GM21390 (cell line): ENCODE results near the gene SRC.

ENCODE experiments used
- ATAC-seq: cut with Tn5 transposase; IDR thresholded peaks from one replicate; pipeline ENCODE4 v1.9.1; 2021; ENCODE audit not compliant: unreplicated experiment

The SRC gene

DNA sequence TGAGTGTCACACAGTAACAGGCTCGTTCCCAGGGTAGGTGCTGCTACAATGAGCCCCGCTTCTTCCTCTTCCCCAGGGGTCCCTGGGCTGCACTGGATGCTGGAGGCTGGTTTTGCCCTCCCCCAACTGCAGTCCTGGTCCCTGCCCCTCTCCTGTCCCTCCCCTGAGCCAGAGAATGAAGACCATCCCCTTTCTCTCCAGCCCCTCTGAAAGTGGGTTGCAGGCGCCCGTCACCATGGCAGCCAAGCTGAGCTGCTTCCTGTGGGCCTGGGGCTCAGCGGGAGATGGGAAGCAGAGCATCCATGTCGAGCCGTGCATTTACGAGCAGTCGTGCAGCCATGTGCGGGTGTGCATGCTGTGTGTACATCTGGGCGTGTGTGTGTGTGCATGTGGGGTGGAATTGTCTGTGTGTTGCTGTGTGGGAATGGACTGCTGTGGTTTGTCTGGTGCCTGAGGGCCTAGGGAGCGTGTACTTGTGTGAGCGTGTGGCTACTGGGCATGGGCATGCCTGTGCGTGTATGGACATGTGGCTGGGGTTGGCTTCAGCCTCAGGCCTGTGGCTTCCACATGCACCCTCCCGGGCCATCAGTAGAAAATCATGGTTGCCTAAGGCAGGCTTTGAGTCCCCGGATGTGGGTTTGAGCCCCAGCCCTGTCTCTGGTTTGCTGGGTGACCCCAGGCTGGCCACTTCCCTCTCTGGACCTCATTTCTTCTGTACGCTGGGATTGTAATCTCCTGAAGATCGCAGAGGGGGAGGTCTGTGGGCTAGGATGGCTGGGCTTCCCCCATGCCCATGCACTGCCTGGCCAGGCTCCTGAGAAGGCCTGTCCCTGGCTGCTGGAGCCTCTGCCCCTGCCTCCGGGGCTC lies 48.8 kb downstream of the SRC start:
- no peak for ATAC-seq

DNA sequence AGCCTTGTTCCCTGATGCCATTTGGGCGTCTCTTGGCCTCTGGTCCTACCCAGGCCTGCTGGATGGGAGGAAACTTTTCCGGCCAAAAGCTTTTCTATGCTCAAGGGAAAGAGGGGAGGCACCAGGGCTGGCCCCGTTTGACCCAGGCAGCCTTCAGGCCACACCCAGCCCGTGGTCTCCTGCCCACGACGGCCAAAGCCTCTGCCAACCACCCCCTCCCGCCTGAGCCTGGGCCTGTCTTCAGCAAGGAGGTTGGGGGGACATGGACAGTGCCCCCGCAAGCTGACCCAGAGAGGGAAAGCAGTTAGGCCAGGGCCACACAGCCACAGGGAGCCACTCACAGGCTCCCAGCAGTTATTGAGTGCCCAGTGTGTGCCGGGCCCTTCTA lies 49.5 kb downstream of the SRC start:
- no peak for ATAC-seq

DNA sequence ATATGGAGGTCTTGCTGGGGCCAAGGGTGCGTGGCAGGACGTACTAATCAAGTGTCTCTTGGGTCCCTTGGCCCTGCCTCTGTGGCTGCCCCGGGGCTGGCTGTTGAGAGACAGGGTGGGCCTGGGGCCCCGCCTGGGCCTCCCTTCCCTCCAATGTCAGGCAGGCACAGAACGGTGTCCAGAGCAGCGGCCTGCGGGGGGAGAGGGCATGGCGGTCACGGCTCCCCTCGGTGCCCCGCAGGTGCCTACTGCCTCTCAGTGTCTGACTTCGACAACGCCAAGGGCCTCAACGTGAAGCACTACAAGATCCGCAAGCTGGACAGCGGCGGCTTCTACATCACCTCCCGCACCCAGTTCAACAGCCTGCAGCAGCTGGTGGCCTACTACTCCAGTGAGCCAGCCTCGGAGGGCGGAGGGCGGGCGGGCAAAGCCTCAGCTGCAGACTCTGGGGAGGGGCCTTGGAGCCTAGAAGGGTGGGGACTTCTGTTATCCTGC lies 50.0 kb downstream of the SRC start:
- no peak for ATAC-seq

DNA sequence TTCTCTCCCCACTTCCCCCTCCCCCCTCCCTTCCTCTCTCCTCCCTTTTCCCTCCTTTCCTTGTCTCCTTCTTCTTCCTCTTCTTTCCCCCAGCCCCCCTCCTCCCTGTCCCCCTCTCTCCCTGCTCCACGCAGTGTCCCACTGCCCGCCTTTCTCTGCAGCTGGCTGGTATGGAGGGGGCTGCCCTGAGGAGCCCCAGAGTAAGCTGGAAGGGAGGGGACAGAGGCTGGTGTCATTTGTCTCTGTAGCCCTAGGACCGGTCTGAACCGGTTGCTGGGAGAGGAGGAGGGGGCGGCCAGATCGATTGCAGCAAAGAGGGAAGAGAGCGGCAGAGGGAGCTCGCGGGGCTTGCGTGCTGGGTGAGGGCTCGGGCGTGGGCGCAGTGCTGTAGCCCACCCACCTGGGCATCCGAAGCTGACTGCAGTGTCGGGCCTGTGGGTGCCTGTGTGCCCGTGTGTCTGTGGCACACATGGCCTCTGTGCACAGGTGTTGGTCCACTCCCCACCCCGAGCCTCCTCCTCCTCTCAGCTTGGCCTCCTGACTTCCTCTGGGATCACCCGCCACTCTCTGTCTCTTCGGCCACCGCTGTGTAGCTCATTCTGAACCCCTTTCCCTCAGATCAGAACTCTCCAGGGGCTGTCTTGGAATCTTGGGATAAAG lies 50.6 kb downstream of the SRC start:
- ATAC-seq = no peak

DNA sequence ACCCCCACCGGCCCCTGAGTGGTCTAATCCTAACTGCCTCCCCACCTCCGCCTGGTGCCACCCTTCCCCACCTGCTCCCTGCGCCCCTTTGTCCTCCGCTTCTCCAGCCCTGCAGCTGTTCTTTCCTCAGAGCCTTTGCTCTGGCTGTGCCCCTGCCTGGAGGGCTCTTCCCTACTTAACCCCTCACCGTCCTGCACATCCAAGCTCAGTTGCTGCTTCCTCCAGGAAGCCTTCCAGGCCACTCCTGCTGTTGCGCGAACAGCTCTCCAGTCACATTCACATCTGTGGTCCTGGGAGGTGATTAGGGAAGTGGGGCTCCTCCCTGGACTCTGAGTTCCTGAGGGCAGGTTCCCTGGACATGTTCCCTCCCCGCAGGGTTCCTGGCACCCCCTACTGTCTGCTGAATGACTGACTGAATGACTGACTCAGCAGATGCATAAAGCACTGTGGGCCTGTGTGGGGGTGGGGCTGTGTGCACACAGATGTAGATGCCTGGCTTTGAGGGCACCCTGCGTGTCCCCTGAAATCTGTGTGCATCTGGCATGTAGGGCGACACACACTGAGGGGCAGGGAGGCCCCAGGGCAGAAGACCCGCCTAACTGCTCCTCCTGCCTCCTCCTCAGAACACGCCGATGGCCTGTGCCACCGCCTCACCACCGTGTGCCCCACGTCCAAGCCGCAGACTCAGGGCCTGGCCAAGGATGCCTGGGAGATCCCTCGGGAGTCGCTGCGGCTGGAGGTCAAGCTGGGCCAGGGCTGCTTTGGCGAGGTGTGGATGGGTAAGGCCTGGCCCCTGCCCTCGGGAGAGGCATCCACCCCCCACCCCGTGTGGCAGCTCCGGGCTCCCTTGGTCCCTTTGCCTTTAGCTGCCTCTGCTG lies 51.4 kb downstream of the SRC start:
- ATAC-seq = no peak

DNA sequence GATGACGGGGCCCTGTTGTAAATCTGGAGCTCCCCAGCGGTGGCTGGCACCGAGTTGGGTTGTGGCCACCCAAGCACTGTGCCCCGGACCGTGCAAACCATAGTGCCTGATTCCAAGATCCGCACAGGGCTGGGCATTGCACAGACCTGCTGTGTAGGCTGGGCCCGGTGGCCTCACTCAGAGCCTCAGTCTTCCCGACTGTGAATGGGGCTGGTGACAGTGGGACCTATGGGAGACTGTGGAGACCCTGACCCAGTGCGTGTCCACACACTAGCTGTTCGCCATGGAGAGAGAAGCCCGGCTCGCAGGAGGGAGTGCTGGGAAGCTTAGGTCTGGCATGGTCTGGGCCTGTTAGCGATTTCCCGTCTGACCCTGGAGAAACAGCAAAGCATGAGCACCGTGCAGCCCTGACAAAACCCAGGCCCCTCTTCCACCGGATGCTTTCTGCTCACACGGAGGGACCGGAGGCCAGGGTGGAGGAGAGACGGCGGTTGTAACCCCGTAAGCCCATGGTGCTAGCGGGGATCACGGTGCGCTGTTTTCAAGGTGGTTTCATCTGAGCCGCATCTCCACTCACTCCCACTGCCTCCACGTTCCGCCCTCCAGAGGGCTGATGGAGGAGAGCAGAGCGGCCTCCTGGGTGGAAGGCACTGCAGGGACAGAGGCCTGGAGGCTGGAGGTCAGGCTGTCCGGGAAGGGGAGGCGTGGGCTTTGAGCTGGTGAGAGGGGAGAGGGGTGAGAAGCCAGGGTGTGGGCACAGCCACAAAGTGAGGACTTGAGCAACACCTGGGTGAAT lies 52.2 kb downstream of the SRC start:
- ATAC-seq = no peak

DNA sequence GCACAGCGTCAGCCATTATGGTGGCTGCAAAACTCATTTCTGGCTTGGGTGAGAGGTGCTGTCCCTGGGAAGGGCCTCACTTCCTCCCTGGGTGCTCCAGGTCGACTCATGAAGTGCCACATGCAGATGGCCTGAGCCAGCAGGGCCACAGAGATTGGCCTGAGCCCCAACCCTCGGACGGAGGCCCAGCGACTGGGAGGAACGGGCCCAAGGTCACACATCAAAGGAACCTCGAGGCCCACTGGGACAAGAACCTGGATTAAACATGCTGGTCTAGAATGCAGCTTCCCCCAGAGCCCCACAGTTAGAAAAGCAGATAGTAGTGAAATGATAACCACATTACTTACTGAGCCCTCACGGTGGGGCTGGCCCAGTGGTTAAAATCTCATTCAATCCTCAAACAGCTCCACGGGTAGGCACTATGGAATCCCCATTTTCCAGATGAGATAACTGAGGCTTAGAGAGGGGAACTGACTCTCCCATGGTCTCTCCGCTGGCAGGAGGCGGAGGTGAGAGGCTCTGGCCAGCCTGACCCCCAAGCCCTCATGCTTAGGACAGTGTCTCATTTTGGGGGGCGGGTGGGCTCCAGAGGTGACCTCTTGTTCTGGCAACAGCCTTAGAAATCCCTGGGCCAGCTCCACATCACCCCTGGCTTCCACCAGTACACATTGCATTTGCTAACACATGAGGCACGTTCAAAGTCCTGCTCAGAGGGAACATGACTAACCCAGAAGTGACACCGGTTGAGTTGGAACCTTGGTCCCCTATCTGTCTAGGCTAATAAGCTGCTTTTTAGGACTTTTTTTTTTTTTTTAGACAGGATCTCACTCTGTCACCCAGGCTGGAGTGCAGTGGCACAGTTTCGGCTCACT lies 53.0 kb downstream of the SRC start:
- no peak for ATAC-seq

DNA sequence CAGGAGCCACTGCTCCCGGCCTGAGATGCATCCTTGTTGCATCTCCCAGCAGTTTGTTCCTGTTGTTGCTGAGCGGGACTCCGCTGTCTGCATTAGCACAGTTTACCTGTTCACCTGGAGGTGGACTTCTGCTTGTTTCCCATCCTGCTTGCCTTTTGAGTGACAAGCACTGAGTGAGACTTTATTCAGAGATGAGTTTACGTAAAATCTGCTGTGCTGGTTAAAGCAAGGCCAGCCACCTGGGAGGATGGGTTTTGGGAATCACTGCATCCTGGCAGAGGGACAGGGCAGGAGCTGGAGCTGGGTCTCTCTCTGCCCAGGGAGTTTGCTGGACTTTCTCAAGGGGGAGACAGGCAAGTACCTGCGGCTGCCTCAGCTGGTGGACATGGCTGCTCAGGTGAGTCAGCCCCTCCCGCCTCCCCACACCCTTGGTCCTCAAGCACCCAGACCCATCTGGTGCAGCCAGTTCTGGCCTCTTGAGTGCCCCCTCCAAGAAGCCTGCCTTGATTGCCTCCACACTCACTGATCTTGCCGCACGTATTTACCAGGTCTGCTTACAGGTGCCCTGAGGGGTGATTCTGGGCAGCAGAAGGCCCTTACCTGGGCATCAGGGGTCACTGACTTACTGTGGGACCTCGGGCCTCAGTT lies 55.5 kb downstream of the SRC start:
- ATAC-seq = no peak

DNA sequence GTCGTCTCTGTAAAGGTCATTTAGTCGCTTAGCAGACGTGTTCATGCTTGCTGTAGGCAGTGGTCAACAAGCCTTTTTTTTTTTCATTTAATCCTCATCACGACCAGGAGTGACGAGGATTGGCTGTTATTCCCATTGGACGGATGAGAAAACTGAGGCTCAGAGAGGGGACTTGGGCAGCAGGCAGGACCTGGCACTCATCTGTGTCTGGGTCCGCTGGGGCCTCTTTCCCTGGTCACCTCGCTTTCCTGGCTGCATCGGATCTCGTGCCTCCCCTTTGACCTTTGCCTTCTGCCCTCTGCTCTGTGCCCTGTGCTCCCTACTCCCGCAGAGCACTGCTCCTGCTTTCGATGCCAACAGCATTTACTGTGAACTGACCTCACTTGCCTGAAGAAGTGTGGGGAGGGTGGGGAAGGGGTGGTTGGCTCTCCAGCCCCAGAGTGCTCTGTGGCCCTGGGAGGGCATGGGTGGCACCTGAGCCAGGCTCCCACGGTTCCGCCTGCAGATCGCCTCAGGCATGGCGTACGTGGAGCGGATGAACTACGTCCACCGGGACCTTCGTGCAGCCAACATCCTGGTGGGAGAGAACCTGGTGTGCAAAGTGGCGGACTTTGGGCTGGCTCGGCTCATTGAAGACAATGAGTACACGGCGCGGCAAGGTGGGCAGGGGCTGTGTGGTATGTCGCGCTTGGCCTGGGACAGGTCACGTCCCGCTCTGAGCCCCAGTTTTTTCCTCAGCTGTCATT lies 56.2 kb downstream of the SRC start:
- ATAC-seq = no peak

DNA sequence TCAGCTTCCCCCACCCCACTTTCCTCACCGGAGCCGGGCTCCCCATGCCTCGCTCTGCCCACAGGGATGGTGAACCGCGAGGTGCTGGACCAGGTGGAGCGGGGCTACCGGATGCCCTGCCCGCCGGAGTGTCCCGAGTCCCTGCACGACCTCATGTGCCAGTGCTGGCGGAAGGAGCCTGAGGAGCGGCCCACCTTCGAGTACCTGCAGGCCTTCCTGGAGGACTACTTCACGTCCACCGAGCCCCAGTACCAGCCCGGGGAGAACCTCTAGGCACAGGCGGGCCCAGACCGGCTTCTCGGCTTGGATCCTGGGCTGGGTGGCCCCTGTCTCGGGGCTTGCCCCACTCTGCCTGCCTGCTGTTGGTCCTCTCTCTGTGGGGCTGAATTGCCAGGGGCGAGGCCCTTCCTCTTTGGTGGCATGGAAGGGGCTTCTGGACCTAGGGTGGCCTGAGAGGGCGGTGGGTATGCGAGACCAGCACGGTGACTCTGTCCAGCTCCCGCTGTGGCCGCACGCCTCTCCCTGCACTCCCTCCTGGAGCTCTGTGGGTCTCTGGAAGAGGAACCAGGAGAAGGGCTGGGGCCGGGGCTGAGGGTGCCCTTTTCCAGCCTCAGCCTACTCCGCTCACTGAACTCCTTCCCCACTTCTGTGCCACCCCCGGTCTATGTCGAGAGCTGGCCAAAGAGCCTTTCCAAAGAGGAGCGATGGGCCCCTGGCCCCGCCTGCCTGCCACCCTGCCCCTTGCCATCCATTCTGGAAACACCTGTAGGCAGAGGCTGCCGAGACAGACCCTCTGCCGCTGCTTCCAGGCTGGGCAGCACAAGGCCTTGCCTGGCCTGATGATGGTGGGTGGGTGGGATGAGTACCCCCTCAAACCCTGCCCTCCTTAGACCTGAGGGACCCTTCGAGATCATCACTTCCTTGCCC lies 57.4 kb downstream of the SRC start:
- ATAC-seq = no peak

DNA sequence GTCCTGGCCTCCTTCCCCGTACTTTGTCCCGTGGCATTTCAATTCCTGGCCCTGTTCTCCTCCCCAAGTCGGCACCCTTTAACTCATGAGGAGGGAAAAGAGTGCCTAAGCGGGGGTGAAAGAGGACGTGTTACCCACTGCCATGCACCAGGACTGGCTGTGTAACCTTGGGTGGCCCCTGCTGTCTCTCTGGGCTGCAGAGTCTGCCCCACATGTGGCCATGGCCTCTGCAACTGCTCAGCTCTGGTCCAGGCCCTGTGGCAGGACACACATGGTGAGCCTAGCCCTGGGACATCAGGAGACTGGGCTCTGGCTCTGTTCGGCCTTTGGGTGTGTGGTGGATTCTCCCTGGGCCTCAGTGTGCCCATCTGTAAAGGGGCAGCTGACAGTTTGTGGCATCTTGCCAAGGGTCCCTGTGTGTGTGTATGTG lies 58.5 kb downstream of the SRC start:
- ATAC-seq = no peak

DNA sequence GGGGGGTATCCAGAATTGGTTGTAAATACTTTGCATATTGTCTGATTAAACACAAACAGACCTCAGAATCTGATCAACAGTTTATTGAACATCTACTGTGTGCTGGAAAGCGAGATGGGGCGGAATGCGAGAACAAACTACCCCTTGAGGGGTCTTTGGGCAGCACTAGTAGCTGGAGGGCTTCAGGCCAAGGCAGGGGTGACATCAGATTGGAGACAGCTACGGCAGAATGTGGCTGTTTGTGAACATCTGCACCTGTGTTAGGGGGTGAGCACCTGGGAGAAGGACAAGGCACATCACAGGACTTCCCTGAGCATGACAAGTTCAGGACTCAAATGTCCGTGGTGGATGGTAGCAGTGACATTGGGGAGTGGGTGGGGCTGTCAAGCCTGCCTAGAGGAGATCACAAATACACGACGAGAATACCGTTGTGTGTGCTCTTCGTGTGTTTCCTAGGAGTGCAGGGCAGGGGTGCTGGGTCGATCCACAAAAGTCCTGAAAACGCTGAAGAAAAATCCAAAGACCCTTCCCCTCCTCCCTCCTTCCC lies 59.5 kb downstream of the SRC start:
- ATAC-seq = no peak

DNA sequence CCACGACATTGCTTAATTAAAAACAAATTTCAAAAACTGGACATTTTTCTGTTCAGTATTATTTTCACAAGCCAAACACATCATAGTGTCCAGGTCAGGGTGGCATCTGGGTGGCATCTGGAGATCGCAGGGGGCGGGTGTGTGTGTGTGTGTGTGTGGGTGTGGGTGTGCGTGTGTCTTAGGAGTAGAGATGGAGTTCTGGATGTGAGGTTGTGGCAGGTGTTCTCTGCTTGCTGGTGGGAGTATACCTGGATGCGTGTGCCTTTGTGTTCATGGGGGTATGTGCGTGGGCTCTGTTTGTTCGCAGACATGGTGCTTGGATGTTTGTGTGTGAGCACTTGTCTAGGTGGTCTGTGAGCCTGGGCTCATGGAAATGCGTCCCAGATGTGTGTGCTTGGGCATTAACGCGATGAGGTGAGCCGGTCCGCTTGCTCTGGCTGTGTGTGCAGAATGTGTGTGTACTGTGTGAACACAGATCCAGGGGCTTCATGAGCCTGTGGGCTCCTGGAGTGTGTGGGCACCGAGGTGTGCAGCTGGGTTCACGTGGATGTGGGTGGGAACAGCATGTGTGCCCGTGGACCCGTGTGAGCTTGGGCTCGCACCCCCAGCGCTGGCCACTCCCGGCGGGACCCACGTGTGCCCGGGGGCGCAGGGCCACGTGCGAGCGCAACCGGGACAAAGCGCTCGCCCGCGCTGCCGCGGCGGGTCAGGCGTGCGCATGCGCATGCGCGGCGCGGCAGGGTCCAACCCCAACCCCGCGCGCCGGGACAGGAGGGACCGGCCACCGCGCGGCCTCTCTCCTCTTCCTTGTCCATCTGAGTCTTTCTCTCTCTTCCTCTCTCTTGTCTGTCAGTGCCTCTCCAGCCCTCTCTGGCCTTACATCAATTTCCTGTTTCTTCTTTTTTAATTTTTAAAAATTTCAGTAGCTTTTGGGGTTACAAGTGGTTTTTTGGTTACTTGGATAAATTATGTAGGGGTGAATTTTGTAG lies 60.4 kb downstream of the SRC start:
- no peak for ATAC-seq

DNA sequence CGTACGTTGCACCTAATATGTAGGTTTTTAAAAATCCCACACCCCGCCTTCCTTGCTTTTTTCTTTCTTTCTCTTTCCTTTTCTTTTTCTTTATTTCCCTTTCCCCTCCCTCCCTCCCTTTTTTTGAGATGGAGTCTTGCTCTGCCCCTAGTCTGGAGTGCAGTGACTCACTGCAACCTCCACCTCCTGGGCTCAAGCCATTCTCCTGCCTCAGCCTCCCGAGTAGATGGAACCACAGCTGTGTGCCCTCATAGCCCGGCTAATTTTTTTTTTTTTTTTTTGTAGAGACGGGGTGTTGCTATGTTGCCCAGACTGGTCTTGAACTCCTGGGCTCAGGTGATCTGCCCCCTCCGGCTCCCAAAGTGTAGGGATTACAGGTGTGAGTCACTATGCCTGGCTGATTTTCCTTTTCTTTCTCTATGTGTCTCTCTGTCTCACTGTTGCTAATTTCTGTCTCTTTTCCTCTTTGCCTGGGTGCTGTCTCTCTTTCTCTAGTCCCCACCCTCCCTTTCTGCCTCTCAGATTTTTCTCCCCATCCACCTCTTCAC lies 61.2 kb downstream of the SRC start:
- ATAC-seq = no peak

DNA sequence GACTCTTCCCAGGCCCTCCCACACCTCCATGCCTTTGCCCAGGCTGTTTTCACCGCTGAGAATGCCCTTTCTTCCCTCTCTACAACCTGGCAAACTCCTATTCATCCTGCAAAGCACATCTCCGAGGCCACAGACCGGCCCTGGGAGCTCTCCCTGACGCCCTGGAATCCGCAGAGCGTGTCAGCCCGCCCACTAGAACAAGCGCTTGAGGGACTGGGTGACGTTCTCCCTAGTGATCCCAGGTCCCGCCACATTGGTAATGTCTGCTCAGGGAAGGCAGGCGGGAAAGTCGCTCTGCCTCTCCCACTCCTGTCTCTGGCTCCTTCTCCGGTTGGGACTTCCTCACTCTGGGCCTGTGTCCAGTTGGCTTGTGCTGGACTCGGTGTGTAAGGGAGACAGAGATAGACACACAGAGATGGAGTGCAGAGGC lies 61.6 kb downstream of the SRC start:
- ATAC-seq = no peak
